Smooth muscle cell (in vitro differentiated cells): ENCODE data around the gene ERC2. TPM values are rescaled to one million over a fixed set of nuclear protein-coding genes. Genes with fewer than 3 reads are reported as not detected.

Source experiments
- DNase-seq: peaks from one replicate; lab custom pipeline; 2025; ENCODE audit not compliant: unreplicated experiment; lab: John Stamatoyannopoulos, UW
- H2AFZ ChIP-seq: fragments of 200-600 bp; sonication (generic); 2 replicates; pipeline ENCODE4 v1.6.0; 2016; ENCODE audit warnings: antibody characterized with exemption, low read depth, mild to moderate bottlenecking
- H3F3A ChIP-seq: fragments of 200-600 bp; sonication (generic); 2 replicates; pipeline ENCODE4 v1.6.0; 2017; ENCODE audit warnings: antibody characterized with exemption, low read depth
- H3K27ac ChIP-seq: fragments of 200-600 bp; sonication (generic); 2 replicates; pipeline ENCODE4 v1.5.1; 2016; ENCODE audit warnings: low read depth, mild to moderate bottlenecking
- H3K27me3 ChIP-seq: fragments of 200-600 bp; sonication (generic); 2 replicates; pipeline ENCODE4 v1.6.1; 2016; ENCODE audit warnings: low read depth, mild to moderate bottlenecking
- H3K36me3 ChIP-seq: fragments of 200-600 bp; sonication (generic); 2 replicates; pipeline ENCODE4 v1.5.1; 2016; ENCODE audit warnings: low read depth
- H3K4me1 ChIP-seq: fragments of 200-600 bp; sonication (generic); 2 replicates; pipeline ENCODE4 v1.5.1; 2016; ENCODE audit warnings: low read depth
- H3K4me2 ChIP-seq: fragments of 200-600 bp; sonication (generic); 2 replicates; pipeline ENCODE4 v1.6.0; 2016; ENCODE audit warnings: mild to moderate bottlenecking
- H3K4me3 ChIP-seq: fragments of 200-600 bp; sonication (generic); 2 replicates; pipeline ENCODE4 v1.5.1; 2016; ENCODE audit warnings: mild to moderate bottlenecking
- H3K79me2 ChIP-seq: fragments of 200-600 bp; sonication (generic); 2 replicates; pipeline ENCODE4 v1.6.0; 2016; ENCODE audit warnings: low read depth, mild to moderate bottlenecking
- H3K9ac ChIP-seq: fragments of 200-600 bp; sonication (generic); 2 replicates; pipeline ENCODE4 v1.6.0; 2016; ENCODE audit warnings: low read depth
- H3K9me3 ChIP-seq: fragments of 200-600 bp; sonication (generic); replicated peaks from 2 replicates; pipeline ENCODE4 v1.5.1; 2016; ENCODE audit warnings: low read depth
- H4K20me1 ChIP-seq: fragments of 200-600 bp; sonication (generic); 2 replicates; pipeline ENCODE4 v1.6.0; 2016; ENCODE audit warnings: low read depth
- WGBS: methylation state at CpG from one replicate; pipeline ENCODE4 v1.1.7; 2016; ENCODE audit warnings: low lambda C conversion rate; 5-methylcytosine and 5-hydroxymethylcytosine counted together
- polyA plus RNA-seq: library from polyadenylated mRNA; unstranded; fragments of >200 nt; fragmentation: Nextera tagmentation; extraction: Ambion mirVana; gene quantifications from 2 replicates; pipeline ENCODE4 v1.2.1, GENCODE V29; 2016
- total RNA-seq: library from RNA; depleted of rRNA; stranded (reverse); fragments of >200 nt; gene quantifications from 2 replicates; pipeline ENCODE4 v1.2.3, GENCODE V29; 2014
- TF ChIP-seq, protein P1 (sequence below): fragments of 200-600 bp; sonication (generic); IDR thresholded peaks from 2 replicates; pipeline ENCODE4 v1.5.1; 2017; ENCODE audit warnings: borderline replicate concordance, mild to moderate bottlenecking, antibody characterized with exemption; ENCODE audit not compliant: insufficient read depth, poor library complexity, severe bottlenecking

ERC2 gene
- total and polyA plus RNA-seq, 2 experiments from 2014 or later: 1.1 TPM; not detected in 1

GRCh38 chr3:55673764-55674163 is 794.5 kb downstream of the ERC2 start:
- H4K20me1 ChIP-seq: no peaks in the 10 kb centered on the region
- no peaks in the 10 kb centered on the region for H3K9me3 ChIP-seq
- H3K4me2 ChIP-seq: no peak overlapping the region
- no peak overlapping the region for H3K9ac ChIP-seq
- H3K4me3 ChIP-seq: no peak overlapping the region
- no peaks in the 10 kb centered on the region for H3K36me3 ChIP-seq
- no peak for DNase-seq
- TF ChIP-seq, protein P1, sequence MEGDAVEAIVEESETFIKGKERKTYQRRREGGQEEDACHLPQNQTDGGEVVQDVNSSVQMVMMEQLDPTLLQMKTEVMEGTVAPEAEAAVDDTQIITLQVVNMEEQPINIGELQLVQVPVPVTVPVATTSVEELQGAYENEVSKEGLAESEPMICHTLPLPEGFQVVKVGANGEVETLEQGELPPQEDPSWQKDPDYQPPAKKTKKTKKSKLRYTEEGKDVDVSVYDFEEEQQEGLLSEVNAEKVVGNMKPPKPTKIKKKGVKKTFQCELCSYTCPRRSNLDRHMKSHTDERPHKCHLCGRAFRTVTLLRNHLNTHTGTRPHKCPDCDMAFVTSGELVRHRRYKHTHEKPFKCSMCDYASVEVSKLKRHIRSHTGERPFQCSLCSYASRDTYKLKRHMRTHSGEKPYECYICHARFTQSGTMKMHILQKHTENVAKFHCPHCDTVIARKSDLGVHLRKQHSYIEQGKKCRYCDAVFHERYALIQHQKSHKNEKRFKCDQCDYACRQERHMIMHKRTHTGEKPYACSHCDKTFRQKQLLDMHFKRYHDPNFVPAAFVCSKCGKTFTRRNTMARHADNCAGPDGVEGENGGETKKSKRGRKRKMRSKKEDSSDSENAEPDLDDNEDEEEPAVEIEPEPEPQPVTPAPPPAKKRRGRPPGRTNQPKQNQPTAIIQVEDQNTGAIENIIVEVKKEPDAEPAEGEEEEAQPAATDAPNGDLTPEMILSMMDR: no peak
- no peaks in the 10 kb centered on the region for H3K4me1 ChIP-seq
- H3K27me3 ChIP-seq: no peaks in the 10 kb centered on the region
- H2AFZ ChIP-seq: no peak overlapping the region
- H3F3A ChIP-seq: no peaks in the 10 kb centered on the region
- 81% methylated on average over 5 of the region's 6 CpGs for WGBS
- H3K79me2 ChIP-seq: no peaks in the 10 kb centered on the region
- H3K27ac ChIP-seq: no peak overlapping the region

DNA sequence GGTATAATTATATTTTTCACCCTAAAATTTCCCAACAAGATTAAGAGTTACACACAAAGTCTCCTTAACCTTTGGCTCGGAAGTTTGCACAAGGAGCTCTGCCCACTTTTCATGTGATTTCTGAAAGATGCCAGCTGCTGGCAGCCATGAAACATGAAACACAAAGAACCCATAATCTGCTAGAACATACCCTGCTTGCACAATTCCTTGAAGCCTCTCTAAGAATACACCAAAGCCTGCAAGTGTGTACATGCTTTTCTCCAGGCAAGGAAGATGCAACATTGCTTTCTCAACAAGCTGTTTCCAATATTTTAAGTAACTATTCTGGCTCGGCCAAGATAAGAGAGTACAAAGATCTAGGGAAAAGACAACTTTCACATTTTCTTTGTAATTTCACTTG is 799.1 kb downstream of the ERC2 start:
- Histone ChIP-seq H2AFZ (no peak overlapping the region), H3K9me3 (no peaks in the 10 kb centered on the region), H3K27ac (no peak overlapping the region), H3K79me2 (no peaks in the 10 kb centered on the region), H3F3A (no peaks in the 10 kb centered on the region), H3K9ac (no peak overlapping the region), H3K4me1 (peaks cover 6% of the 10 kb centered on the region), H3K36me3 (no peaks in the 10 kb centered on the region), H3K27me3 (no peaks in the 10 kb centered on the region), H4K20me1 (no peaks in the 10 kb centered on the region), H3K4me2 (no peak overlapping the region), H3K4me3 (no peak overlapping the region)
- WGBS: 86% methylated on average over 2 of the region's 2 CpGs
- DNase-seq: no peak
- TF ChIP-seq, protein P1: no peak

- Histone ChIP-seq H3K9ac (no peak overlapping the region), H3K36me3 (no peaks in the 10 kb centered on the region), H3K27ac (no peak overlapping the region), H2AFZ (no peak overlapping the region), H3K27me3 (no peaks in the 10 kb centered on the region), H3K4me3 (no peak overlapping the region), H4K20me1 (no peaks in the 10 kb centered on the region), H3F3A (no peaks in the 10 kb centered on the region), H3K4me1 (peaks cover 9% of the 10 kb centered on the region), H3K9me3 (no peaks in the 10 kb centered on the region), H3K4me2 (peak overlapping the region; percentile 3), H3K79me2 (no peaks in the 10 kb centered on the region)
- no peak for DNase-seq
- TF ChIP-seq, protein P1: no peak
- whole genome bisulfite sequencing: 43% methylated on average over 4 of the region's 4 CpGs
Measured at GRCh38 chr3:55668359-55668758, 799.9 kb downstream of the ERC2 start.

- TF ChIP-seq, protein P1: no peak
- Histone ChIP-seq H2AFZ (no peak overlapping the region), H3K27ac (no peak overlapping the region), H3K4me3 (no peak overlapping the region), H3K36me3 (no peaks in the 10 kb centered on the region), H3K27me3 (no peaks in the 10 kb centered on the region), H3K4me2 (no peak overlapping the region), H4K20me1 (no peaks in the 10 kb centered on the region), H3K9ac (no peak overlapping the region), H3K9me3 (no peaks in the 10 kb centered on the region), H3K4me1 (peaks cover 9% of the 10 kb centered on the region), H3K79me2 (no peaks in the 10 kb centered on the region), H3F3A (no peaks in the 10 kb centered on the region)
- no peak for DNase-seq
- WGBS: 67% methylated on average over 14 of the region's 14 CpGs
Measured at GRCh38 chr3:55664387-55664786, 803.9 kb downstream of the ERC2 start.
